HS-5 (cell line): ENCODE measurements around the gene MSLN.
"Not testable (repeated sequence)": the region's sequence is repeated elsewhere in the genome, so short reads cannot be mapped to it uniquely, and the experiment has no call there.

Source experiments
- DNase-seq: peaks from one replicate; pipeline ENCODE4 v3.0.0-alpha.2; 2012; ENCODE audit warnings: low read depth

MSLN gene

GRCh38 chr16:760065-760464 is 469 bp upstream of the MSLN start:
- no peak for DNase-seq

GRCh38 chr16:761625-762513 is 1.3 kb downstream of the MSLN start:
- no peak for DNase-seq

- no peak for DNase-seq
Observed at GRCh38 chr16:762595-763268, 2.2 kb downstream of the MSLN start.

- no peak for DNase-seq
Observed at GRCh38 chr16:763369-764183, 3.0 kb downstream of the MSLN start.

- DNase-seq = no peak
Observed at GRCh38 chr16:764184-764750, 3.7 kb downstream of the MSLN start.

- no peak for DNase-seq
Observed at GRCh38 chr16:764848-765487, 4.4 kb downstream of the MSLN start.

GRCh38 chr16:765488-765865 is 4.9 kb downstream of the MSLN start:
- no peak for DNase-seq

- DNase-seq = no peak
Observed at GRCh38 chr16:766008-766819, 5.7 kb downstream of the MSLN start.

- DNase-seq = no peak
Observed at GRCh38 chr16:766820-767640, 6.5 kb downstream of the MSLN start.

GRCh38 chr16:767743-768235 is 7.3 kb downstream of the MSLN start:
- DNase-seq = no peak

- no peak for DNase-seq
Observed at GRCh38 chr16:768428-768827, 7.9 kb downstream of the MSLN start.

- DNase-seq = no peak
Observed at GRCh38 chr16:769184-769784, 8.8 kb downstream of the MSLN start.

GRCh38 chr16:769934-770333 is 9.4 kb downstream of the MSLN start:
- DNase-seq = no peak

- DNase-seq = no peak
Observed at GRCh38 chr16:770411-770810, 9.9 kb downstream of the MSLN start.

- DNase-seq = no peak
Observed at GRCh38 chr16:772959-773358, 12.4 kb downstream of the MSLN start.

GRCh38 chr16:774086-775001 is 13.8 kb downstream of the MSLN start:
- DNase-seq = no peak

GRCh38 chr16:775236-775796 is 14.8 kb downstream of the MSLN start:
- no peak for DNase-seq

- not testable (repeated sequence) for DNase-seq
Observed at GRCh38 chr16:776298-776697, 15.8 kb downstream of the MSLN start.
